HEK293 (cell line): Measurements from ENCODE around the gene KNOP1.
A peak's percentile ranks its signal among the peaks of the same experiment; 100 is the strongest.

ENCODE experiments used
- CTCF ChIA-PET: fragments of 350-600 bp; formaldehyde crosslinking; extraction: SDS; loops from one replicate; lab custom pipeline; 2021; ENCODE audit warnings: antibody characterized with exemption; lab: Yijun Ruan, JAX
- POLR2A ChIA-PET: fragments of 300-600 bp; formaldehyde crosslinking; extraction: SDS; loops from one replicate; lab custom pipeline; 2020; ENCODE audit warnings: antibody characterized with exemption, inconsistent platforms; lab: Yijun Ruan, JAX
- H3K27ac ChIP-seq: fragments of 200-500 bp; sonication (Bioruptor generic); 2 replicates; pipeline ENCODE4 v1.5.1; 2014; ENCODE audit warnings: low read depth, low read length, control low read depth, inconsistent platforms; ENCODE audit errors: extremely low read depth
- H3K36me3 ChIP-seq, 2 experiments: fragments of 200-500 bp in 1 of 2; sonication (Bioruptor generic) in 1 of 2; 1 replicate in 1 of 2; 2 replicates in 1 of 2; pipeline ENCODE4 v1.5.1; 2014 to 2017; ENCODE audit warnings: inconsistent platforms in 2 of 2, low read length in 2 of 2; ENCODE audit not compliant: control insufficient read depth in 2 of 2, insufficient read depth in 1 of 2
- H3K4me1 ChIP-seq: fragments of 200-500 bp; sonication (Bioruptor generic); 2 replicates; pipeline ENCODE4 v1.5.1; 2014; ENCODE audit warnings: mild to moderate bottlenecking, low read length, inconsistent platforms; ENCODE audit not compliant: control insufficient read depth, insufficient read depth
- H3K4me3 ChIP-seq: 2 replicates; pipeline ENCODE4 v1.5.1; 2011; ENCODE audit warnings: low read depth, mild to moderate bottlenecking, control low read depth, low read length, moderate library complexity
- H3K9me3 ChIP-seq: fragments of 200-500 bp; sonication (Bioruptor generic); 2 replicates; pipeline ENCODE4 v1.5.1; 2014; ENCODE audit warnings: low read depth, low read length, inconsistent platforms; ENCODE audit not compliant: control insufficient read depth, insufficient read depth
- EGR2 ChIP-seq: fragments of 450-650 bp; formaldehyde crosslinking; IDR thresholded peaks from 2 replicates; pipeline ENCODE4 v1.5.1; 2016; ENCODE audit warnings: low read depth, missing biosample characterization, missing genetic modification characterization
- KLF7 ChIP-seq: fragments of 450-650 bp; formaldehyde crosslinking; IDR thresholded peaks from 2 replicates; pipeline ENCODE4 v1.5.1; 2016; ENCODE audit warnings: missing biosample characterization, missing genetic modification characterization, borderline replicate concordance
- KLF9 ChIP-seq: fragments of 450-650 bp; formaldehyde crosslinking; IDR thresholded peaks from 2 replicates; pipeline ENCODE4 v1.5.1; 2016; ENCODE audit warnings: missing biosample characterization, missing genetic modification characterization, low read depth
- MEIS1 ChIP-seq: sonication (generic); formaldehyde crosslinking; IDR thresholded peaks from 2 replicates; pipeline ENCODE4 v1.8.1; 2022; ENCODE audit warnings: missing genetic modification reagents, mild to moderate bottlenecking, borderline replicate concordance
- OVOL3 ChIP-seq: fragments of 450-650 bp; formaldehyde crosslinking; IDR thresholded peaks from 2 replicates; pipeline ENCODE4 v1.5.1; 2016; ENCODE audit warnings: missing biosample characterization, missing genetic modification characterization
- YY2 ChIP-seq: fragments of 450-650 bp; formaldehyde crosslinking; IDR thresholded peaks from 2 replicates; pipeline ENCODE4 v1.5.1; 2016; ENCODE audit warnings: missing biosample characterization, missing genetic modification characterization
- ZBTB11 ChIP-seq: fragments of 450-650 bp; formaldehyde crosslinking; conservative IDR thresholded peaks from 2 replicates; pipeline ENCODE4 v1.5.1; 2016; ENCODE audit warnings: low read depth, missing biosample characterization, missing genetic modification characterization
- ZNF16 ChIP-seq: fragments of 450-650 bp; formaldehyde crosslinking; IDR thresholded peaks from 2 replicates; pipeline ENCODE4 v1.5.1; 2016; ENCODE audit warnings: low read depth, missing biosample characterization, missing genetic modification characterization
- ZNF354C ChIP-seq: fragments of 450-650 bp; formaldehyde crosslinking; IDR thresholded peaks from 2 replicates; pipeline ENCODE4 v1.5.1; 2016; ENCODE audit warnings: missing biosample characterization, missing genetic modification characterization, low read depth, borderline replicate concordance
- ZNF366 ChIP-seq: fragments of 450-650 bp; formaldehyde crosslinking; conservative IDR thresholded peaks from 2 replicates; pipeline ENCODE4 v1.5.1; 2016; ENCODE audit warnings: missing biosample characterization, missing genetic modification characterization
- ZNF391 ChIP-seq: fragments of 450-650 bp; formaldehyde crosslinking; IDR thresholded peaks from 2 replicates; pipeline ENCODE4 v1.5.1; 2016; ENCODE audit warnings: low read depth, missing biosample characterization, missing genetic modification characterization, borderline replicate concordance
- ZNF433 ChIP-seq: fragments of 450-650 bp; formaldehyde crosslinking; IDR thresholded peaks from 2 replicates; pipeline ENCODE4 v1.5.1; 2016; ENCODE audit warnings: missing biosample characterization, missing genetic modification characterization, low read depth
- ZNF529 ChIP-seq: fragments of 450-650 bp; formaldehyde crosslinking; IDR thresholded peaks from 2 replicates; pipeline ENCODE4 v1.5.1; 2017; ENCODE audit warnings: missing genetic modification characterization, missing biosample characterization; ENCODE audit not compliant: insufficient replicate concordance
- ZNF585B ChIP-seq: fragments of 450-650 bp; formaldehyde crosslinking; IDR thresholded peaks from 2 replicates; pipeline ENCODE4 v1.5.1; 2016; ENCODE audit warnings: missing biosample characterization, missing genetic modification characterization
- ZNF701 ChIP-seq: fragments of 450-650 bp; formaldehyde crosslinking; IDR thresholded peaks from 2 replicates; pipeline ENCODE4 v1.5.1; 2016; ENCODE audit warnings: missing biosample characterization, missing genetic modification characterization
- TF ChIP-seq, protein P1 (sequence below): fragments of 450-650 bp; IDR thresholded peaks from 2 replicates; pipeline ENCODE4 v1.5.1; 2018; ENCODE audit warnings: missing biosample characterization, mild to moderate bottlenecking, missing genetic modification characterization

KNOP1 gene

GRCh38 chr16:19709381-19710136 is 8.5 kb downstream of the KNOP1 start:
- ChIA-PET POLR2A (interaction anchor here (1.0 to 1.1 kb wide), 2 partner anchors 10 to 14 kb away, joined by 3 read pairs; no protein-coding TSS in a partner anchor), CTCF (interaction anchor here (1.3 kb wide), 1 partner anchor 126 kb away, joined by 4 read pairs; no protein-coding TSS in a partner anchor)
- Histone ChIP-seq H3K9me3 (no peaks in the 10 kb centered on the region), H3K4me3 (no peak overlapping the region), H3K36me3 (peaks cover 4 to 96% of the 10 kb centered on the region in 2 experiments), H3K27ac (no peak overlapping the region), H3K4me1 (no peaks in the 10 kb centered on the region)
- TF ChIP-seq MEIS1 (CRISPR knock-in tag), result no peak
- TF ChIP-seq YY2 (tag by site-specific recombination), result no peak
- no peak for TF ChIP-seq ZNF16 (tag by site-specific recombination)
- no peak for TF ChIP-seq ZNF391 (tag by site-specific recombination)
- TF ChIP-seq ZNF354C (tag by site-specific recombination), result no peak
- no peak for TF ChIP-seq ZNF585B (tag by site-specific recombination)
- TF ChIP-seq ZNF701 (tag by site-specific recombination), result no peak
- no peak for TF ChIP-seq OVOL3 (tag by site-specific recombination)
- no peak for TF ChIP-seq ZNF433
- TF ChIP-seq ZNF529 (tag by site-specific recombination), result no peak
- TF ChIP-seq, protein P1, sequence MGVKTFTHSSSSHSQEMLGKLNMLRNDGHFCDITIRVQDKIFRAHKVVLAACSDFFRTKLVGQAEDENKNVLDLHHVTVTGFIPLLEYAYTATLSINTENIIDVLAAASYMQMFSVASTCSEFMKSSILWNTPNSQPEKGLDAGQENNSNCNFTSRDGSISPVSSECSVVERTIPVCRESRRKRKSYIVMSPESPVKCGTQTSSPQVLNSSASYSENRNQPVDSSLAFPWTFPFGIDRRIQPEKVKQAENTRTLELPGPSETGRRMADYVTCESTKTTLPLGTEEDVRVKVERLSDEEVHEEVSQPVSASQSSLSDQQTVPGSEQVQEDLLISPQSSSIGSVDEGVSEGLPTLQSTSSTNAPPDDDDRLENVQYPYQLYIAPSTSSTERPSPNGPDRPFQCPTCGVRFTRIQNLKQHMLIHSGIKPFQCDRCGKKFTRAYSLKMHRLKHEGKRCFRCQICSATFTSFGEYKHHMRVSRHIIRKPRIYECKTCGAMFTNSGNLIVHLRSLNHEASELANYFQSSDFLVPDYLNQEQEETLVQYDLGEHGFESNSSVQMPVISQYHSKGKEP, result no peak
- no peak for TF ChIP-seq KLF9 (tag by site-specific recombination)

DNA sequence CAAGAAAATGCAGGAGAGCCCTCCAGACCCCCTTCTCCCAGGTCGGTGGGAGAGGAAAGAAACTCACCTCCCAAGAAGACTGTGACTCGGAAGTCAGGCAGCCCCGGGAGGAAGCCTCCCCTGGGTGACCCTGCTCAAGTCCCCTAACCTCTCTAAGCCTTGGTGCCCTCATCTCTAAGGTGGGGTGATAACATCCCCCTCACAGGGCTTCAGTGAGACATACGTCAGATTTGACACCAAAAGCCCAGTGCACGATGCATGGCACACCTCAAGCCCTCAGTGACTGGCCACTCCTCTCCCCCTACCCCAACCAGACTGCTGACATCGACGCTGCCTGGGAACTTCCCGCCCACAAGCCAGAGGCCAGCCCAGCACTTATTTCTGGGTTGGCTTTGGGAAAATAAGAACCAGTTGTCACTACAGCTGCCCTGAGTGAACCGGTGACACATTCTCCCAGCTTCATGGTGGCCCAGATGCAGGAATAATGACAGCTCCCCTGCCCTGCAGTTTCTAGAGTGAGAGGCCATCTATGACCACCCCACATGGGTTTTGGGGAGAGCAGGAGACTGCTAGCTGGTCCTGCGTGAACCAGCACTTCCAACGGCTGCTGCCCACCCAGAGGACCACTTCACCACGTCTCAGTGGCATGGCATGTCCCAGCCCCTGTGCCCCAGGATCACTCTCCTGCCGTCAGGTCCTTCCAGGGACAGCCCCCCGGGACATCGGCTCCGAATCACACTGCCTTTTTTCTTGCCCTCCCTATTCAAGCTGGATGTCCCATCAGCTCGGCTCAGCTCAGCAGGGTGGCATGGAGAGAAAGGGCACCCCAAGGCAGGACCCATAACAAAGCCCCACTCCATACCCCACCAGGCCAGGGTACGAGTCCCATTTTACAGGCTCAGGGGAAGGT is 9.5 kb downstream of the KNOP1 start:
- ChIA-PET CTCF (no interaction called here), POLR2A (interaction anchor here (1.0 kb wide), 1 partner anchor 9 kb away, joined by 3 read pairs; no protein-coding TSS in a partner anchor)
- Histone ChIP-seq H3K9me3 (no peaks in the 10 kb centered on the region), H3K27ac (no peak overlapping the region), H3K36me3 (peaks cover 4 to 96% of the 10 kb centered on the region in 2 experiments), H3K4me1 (no peaks in the 10 kb centered on the region), H3K4me3 (no peak overlapping the region)
- TF ChIP-seq ZBTB11 (tag by site-specific recombination) (no peak), EGR2 (tag by site-specific recombination) (peak; percentile 34; the same call in 1 of the 2 replicates), KLF7 (no peak), ZNF366 (tag by site-specific recombination) (no peak)
